Glomerular visceral epithelial cell (primary cell): ENCODE data around the gene FTCD.
A peak's percentile ranks its signal among the peaks of the same experiment; 100 is the strongest.
"Not testable (repeated sequence)": the region's sequence is repeated elsewhere in the genome, so short reads cannot be mapped to it uniquely, and the experiment has no call there.

Experiments
- DNase-seq: peaks from one replicate; pipeline ENCODE4 v3.0.0-alpha.2; 2016; ENCODE audit errors: extremely low spot score

Gene FTCD

GRCh38 chr21:46111857-46112724, 43.3 kb downstream of the FTCD start:
- no peak for DNase-seq

- no peak for DNase-seq
These were observed 44.2 kb downstream of the FTCD start for GRCh38 chr21:46111193-46111571.

- DNase-seq = no peak
These were observed 44.7 kb downstream of the FTCD start for GRCh38 chr21:46110499-46111192.

- no peak for DNase-seq
These were observed 45.8 kb downstream of the FTCD start for GRCh38 chr21:46109313-46110221.

- DNase-seq = no peak
These were observed 46.5 kb downstream of the FTCD start for GRCh38 chr21:46108827-46109312.

- DNase-seq = not testable (repeated sequence)
These were observed 48.0 kb downstream of the FTCD start for GRCh38 chr21:46107376-46107775.

- DNase-seq = no peak
These were observed 51.3 kb downstream of the FTCD start for GRCh38 chr21:46104104-46104503.

GRCh38 chr21:46100906-46101305, 54.5 kb downstream of the FTCD start:
- DNase-seq = no peak

- no peak for DNase-seq
These were observed 55.0 kb downstream of the FTCD start for GRCh38 chr21:46100426-46100825.

GRCh38 chr21:46100020-46100419, 55.4 kb downstream of the FTCD start:
- no peak for DNase-seq

GRCh38 chr21:46099476-46099875, 55.9 kb downstream of the FTCD start:
- DNase-seq = no peak

- no peak for DNase-seq
These were observed 56.9 kb downstream of the FTCD start for GRCh38 chr21:46098303-46099141.

- DNase-seq = peak; percentile 60
These were observed 57.8 kb downstream of the FTCD start, which contains the start of gene COL6A2 for GRCh38 chr21:46097336-46098293. Gene COL6A2, plus strand, starts transcription at chr21:46098112.

- no peak for DNase-seq
These were observed 58.6 kb downstream of the FTCD start for GRCh38 chr21:46096596-46097335.

- no peak for DNase-seq
These were observed 59.4 kb downstream of the FTCD start for GRCh38 chr21:46095814-46096595.

GRCh38 chr21:46095083-46095719, 60.2 kb downstream of the FTCD start:
- no peak for DNase-seq

GRCh38 chr21:46094401-46095082, 60.8 kb downstream of the FTCD start:
- DNase-seq = no peak
